PFSK-1 (cell line): Measurements from ENCODE around the gene CNOT3.

Source experiments
- FOXP2 ChIP-seq: optimal IDR thresholded peaks from 2 replicates; pipeline ENCODE3; 2011; ENCODE audit warnings: borderline replicate concordance, control low read depth, inconsistent platforms; ENCODE audit not compliant: insufficient read depth; ENCODE audit errors: extremely low read length, extremely low read depth
- POLR2AphosphoS5 ChIP-seq: IDR thresholded peaks from 2 replicates; pipeline ENCODE4 v1.6.1; 2012; ENCODE audit warnings: low read depth, mild to moderate bottlenecking, control low read depth, low read length, moderate library complexity
- SIN3A ChIP-seq: IDR thresholded peaks from 2 replicates; pipeline ENCODE4 v1.6.1; 2012; ENCODE audit warnings: mild to moderate bottlenecking, low read length, moderate library complexity, borderline replicate concordance; ENCODE audit not compliant: insufficient read depth
- TAF1 ChIP-seq: IDR thresholded peaks from 2 replicates; pipeline ENCODE4 v1.6.1; 2012; ENCODE audit warnings: low read length, control low read depth, borderline replicate concordance; ENCODE audit not compliant: insufficient read depth
- TF ChIP-seq, protein P1 (sequence below), 2 experiments: IDR thresholded peaks; 2 replicates each; pipeline versions ENCODE4 v1.6.1 to v1.8.0; 2011 to 2012; ENCODE audit warnings: low read depth in 2 of 2, low read length in 2 of 2, control low read depth in 1 of 2, inconsistent platforms in 1 of 2, mild to moderate bottlenecking in 1 of 2, moderate library complexity in 1 of 2; ENCODE audit not compliant: insufficient read depth in 1 of 2

The CNOT3 gene

GRCh38 chr19:54115109-54116063 lies 22.2 kb upstream of the CNOT3 start, which contains the start of the genes PRPF31 and TFPT:
Gene PRPF31 (plus strand): TSS chr19:54115754. CDS start chr19:54118279, 2,525 bp downstream.
Gene TFPT (minus strand): TSS chr19:54115657. CDS start chr19:54115269, 388 bp downstream.
- TF ChIP-seq, protein P1, sequence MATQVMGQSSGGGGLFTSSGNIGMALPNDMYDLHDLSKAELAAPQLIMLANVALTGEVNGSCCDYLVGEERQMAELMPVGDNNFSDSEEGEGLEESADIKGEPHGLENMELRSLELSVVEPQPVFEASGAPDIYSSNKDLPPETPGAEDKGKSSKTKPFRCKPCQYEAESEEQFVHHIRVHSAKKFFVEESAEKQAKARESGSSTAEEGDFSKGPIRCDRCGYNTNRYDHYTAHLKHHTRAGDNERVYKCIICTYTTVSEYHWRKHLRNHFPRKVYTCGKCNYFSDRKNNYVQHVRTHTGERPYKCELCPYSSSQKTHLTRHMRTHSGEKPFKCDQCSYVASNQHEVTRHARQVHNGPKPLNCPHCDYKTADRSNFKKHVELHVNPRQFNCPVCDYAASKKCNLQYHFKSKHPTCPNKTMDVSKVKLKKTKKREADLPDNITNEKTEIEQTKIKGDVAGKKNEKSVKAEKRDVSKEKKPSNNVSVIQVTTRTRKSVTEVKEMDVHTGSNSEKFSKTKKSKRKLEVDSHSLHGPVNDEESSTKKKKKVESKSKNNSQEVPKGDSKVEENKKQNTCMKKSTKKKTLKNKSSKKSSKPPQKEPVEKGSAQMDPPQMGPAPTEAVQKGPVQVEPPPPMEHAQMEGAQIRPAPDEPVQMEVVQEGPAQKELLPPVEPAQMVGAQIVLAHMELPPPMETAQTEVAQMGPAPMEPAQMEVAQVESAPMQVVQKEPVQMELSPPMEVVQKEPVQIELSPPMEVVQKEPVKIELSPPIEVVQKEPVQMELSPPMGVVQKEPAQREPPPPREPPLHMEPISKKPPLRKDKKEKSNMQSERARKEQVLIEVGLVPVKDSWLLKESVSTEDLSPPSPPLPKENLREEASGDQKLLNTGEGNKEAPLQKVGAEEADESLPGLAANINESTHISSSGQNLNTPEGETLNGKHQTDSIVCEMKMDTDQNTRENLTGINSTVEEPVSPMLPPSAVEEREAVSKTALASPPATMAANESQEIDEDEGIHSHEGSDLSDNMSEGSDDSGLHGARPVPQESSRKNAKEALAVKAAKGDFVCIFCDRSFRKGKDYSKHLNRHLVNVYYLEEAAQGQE (IDR thresholded peaks at IDR 0.05; ENCODE audit: insufficient read depth in 1 of 2, low read depth in 2 of 2, low read length in 2 of 2): no peak; a peak in 1 of 4 replicates
- TF ChIP-seq FOXP2: peak; percentile 73
- peak; percentile 66; the same call in 1 of the 2 replicates for TF ChIP-seq POLR2AphosphoS5
- peak; percentile 91 for TF ChIP-seq SIN3A
- peak; percentile 80; the same call in 1 of the 2 replicates for TF ChIP-seq TAF1

- TF ChIP-seq, protein P1 (IDR thresholded peaks at IDR 0.05; ENCODE audit: insufficient read depth in 1 of 2, low read depth in 2 of 2, low read length in 2 of 2): no peak
- no peak for TF ChIP-seq FOXP2
- no peak for TF ChIP-seq SIN3A
- no peak for TF ChIP-seq TAF1
- no peak for TF ChIP-seq POLR2AphosphoS5
Observed at GRCh38 chr19:54121259-54121658, 16.3 kb upstream of the CNOT3 start.

- TF ChIP-seq, protein P1 (IDR thresholded peaks at IDR 0.05; ENCODE audit: insufficient read depth in 1 of 2, low read depth in 2 of 2, low read length in 2 of 2): no peak
- TF ChIP-seq SIN3A: no peak
- no peak for TF ChIP-seq FOXP2
- TF ChIP-seq POLR2AphosphoS5: no peak
- TF ChIP-seq TAF1: no peak
Observed at GRCh38 chr19:54123682-54124081, 13.9 kb upstream of the CNOT3 start.

DNA sequence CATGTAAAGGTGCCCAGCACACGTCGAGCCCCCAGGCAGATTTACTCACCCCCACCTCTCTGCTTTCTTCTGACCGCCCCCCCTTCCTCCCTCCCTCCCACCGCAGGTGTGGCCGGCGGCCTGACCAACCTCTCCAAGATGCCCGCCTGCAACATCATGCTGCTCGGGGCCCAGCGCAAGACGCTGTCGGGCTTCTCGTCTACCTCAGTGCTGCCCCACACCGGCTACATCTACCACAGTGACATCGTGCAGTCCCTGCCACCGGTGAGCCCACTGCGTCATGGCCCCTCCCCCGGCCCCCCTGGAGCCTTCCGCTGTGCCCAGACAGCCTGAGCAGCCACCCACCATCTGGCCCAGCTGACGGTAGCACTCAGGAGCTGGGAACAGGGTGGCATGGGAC lies 13.2 kb upstream of the CNOT3 start:
- TF ChIP-seq, protein P1 (IDR thresholded peaks at IDR 0.05; ENCODE audit: insufficient read depth in 1 of 2, low read depth in 2 of 2, low read length in 2 of 2): no peak
- TF ChIP-seq TAF1 (no peak), SIN3A (no peak)
